Chondrocyte (in vitro differentiated cells): Measurements from ENCODE around the gene AHDC1. TPM values are rescaled to one million over a fixed set of nuclear protein-coding genes. Genes with fewer than 3 reads are reported as not detected.

Source experiments
- DNase-seq: peaks from one replicate; pipeline ENCODE4 v3.0.0; 2021; ENCODE audit warnings: mixed read lengths, low spot score
- H3K27ac Mint-ChIP-seq: one replicate; pipeline ENCODE4 v1.8.0; 2021; ENCODE audit warnings: mild to moderate bottlenecking, moderate library complexity, mixed read lengths; ENCODE audit not compliant: unreplicated experiment
- H3K27me3 Mint-ChIP-seq: 2 replicates; pipeline ENCODE4 v1.8.0; 2021; ENCODE audit warnings: low read depth, mixed read lengths
- H3K36me3 Mint-ChIP-seq: 2 replicates; pipeline ENCODE4 v1.8.0; 2021; ENCODE audit warnings: low read depth, mixed read lengths
- H3K4me1 Mint-ChIP-seq: 2 replicates; pipeline ENCODE4 v1.8.0; 2021; ENCODE audit warnings: low read depth, mild to moderate bottlenecking, mixed read lengths
- H3K4me3 Mint-ChIP-seq: one replicate; pipeline ENCODE4 v1.8.0; 2021; ENCODE audit warnings: mild to moderate bottlenecking, moderate library complexity, mixed read lengths; ENCODE audit not compliant: unreplicated experiment
- H3K9me3 Mint-ChIP-seq: 2 replicates; pipeline ENCODE4 v1.8.0; 2021; ENCODE audit warnings: low read depth, mixed read lengths
- CTCF ChIP-seq: fragments of 200-600 bp; sonication (generic); IDR thresholded peaks from 2 replicates; pipeline ENCODE4 v1.5.0; 2021; ENCODE audit warnings: antibody characterized with exemption, mild to moderate bottlenecking, moderate library complexity
- total RNA-seq: library from RNA; stranded (reverse); gene quantifications from 3 replicates; pipeline ENCODE4 v1.2.1, GENCODE V29; 2021

AHDC1 gene
- total RNA-seq, 1 donor from 2014 or later: 61.8 TPM

- Mint-ChIP-seq H3K36me3 (no peaks in the 10 kb centered on the region), H3K27ac (peak overlapping the region; percentile 87), H3K4me1 (peaks cover 42% of the 10 kb centered on the region), H3K9me3 (no peaks in the 10 kb centered on the region), H3K4me3 (no peak overlapping the region), H3K27me3 (no peaks in the 10 kb centered on the region)
- no peak for TF ChIP-seq CTCF
- DNase-seq: peak; percentile 75
These were observed 111.9 kb downstream of the AHDC1 start for GRCh38 chr1:27491748-27492700.

GRCh38 chr1:27489973-27490741 is 113.8 kb downstream of the AHDC1 start, which contains the start of gene WASF2:
WASF2 (minus strand) TSS chr1:27490167; CDS start chr1:27428890, 61,277 bp downstream.
- peak; percentile 27 for TF ChIP-seq CTCF
- no peaks in the 10 kb centered on the region for H3K9me3 Mint-ChIP-seq
- H3K27ac Mint-ChIP-seq: peak within 1 kb of the TSS; percentile 99
- peaks cover 37% of the 10 kb centered on the region for H3K4me1 Mint-ChIP-seq
- H3K27me3 Mint-ChIP-seq: no peaks in the 10 kb centered on the region
- no peaks in the 10 kb centered on the region for H3K36me3 Mint-ChIP-seq
- H3K4me3 Mint-ChIP-seq: peak within 1 kb of the TSS; percentile 93
- DNase-seq: peak; percentile 98

- Mint-ChIP-seq H3K4me1 (peaks cover 37% of the 10 kb centered on the region), H3K9me3 (no peaks in the 10 kb centered on the region), H3K4me3 (peak overlapping the region; percentile 93), H3K27ac (peak overlapping the region; percentile 92), H3K27me3 (no peaks in the 10 kb centered on the region), H3K36me3 (no peaks in the 10 kb centered on the region)
- no peak for DNase-seq
- TF ChIP-seq CTCF: no peak
These were observed 114.4 kb downstream of the AHDC1 start for GRCh38 chr1:27489501-27489972.

GRCh38 chr1:27487966-27488884 is 115.7 kb downstream of the AHDC1 start:
- peak overlapping the region; percentile 93 for H3K4me3 Mint-ChIP-seq
- no peaks in the 10 kb centered on the region for H3K27me3 Mint-ChIP-seq
- TF ChIP-seq CTCF: no peak
- peaks cover 42% of the 10 kb centered on the region for H3K4me1 Mint-ChIP-seq
- H3K9me3 Mint-ChIP-seq: no peaks in the 10 kb centered on the region
- peak overlapping the region; percentile 70 for H3K27ac Mint-ChIP-seq
- DNase-seq: no peak
- no peaks in the 10 kb centered on the region for H3K36me3 Mint-ChIP-seq
